DOHH2 (cell line): ENCODE measurements around the gene SLC37A1.

Source experiments
- H3F3A ChIP-seq: fragments of 200-600 bp; sonication (generic), shearing (Covaris generic); 2 replicates; pipeline ENCODE4 v1.6.0; 2016; ENCODE audit warnings: antibody characterized with exemption, mild to moderate bottlenecking; ENCODE audit not compliant: control insufficient read depth, insufficient read depth
- H3K27ac ChIP-seq: fragments of 200-600 bp; sonication (generic); 2 replicates; pipeline ENCODE4 v1.5.1; 2014; ENCODE audit warnings: low read depth, mild to moderate bottlenecking, low read length, moderate library complexity
- H3K27me3 ChIP-seq: fragments of 200-600 bp; sonication (generic); 2 replicates; pipeline ENCODE4 v1.6.1; 2014; ENCODE audit warnings: mild to moderate bottlenecking, low read length, mixed read lengths; ENCODE audit not compliant: control insufficient read depth
- H3K36me3 ChIP-seq: fragments of 200-600 bp; sonication (generic); 2 replicates; pipeline ENCODE4 v1.6.1; 2014; ENCODE audit warnings: mild to moderate bottlenecking, low read length, moderate library complexity, mixed read lengths; ENCODE audit not compliant: control insufficient read depth
- H3K4me1 ChIP-seq: fragments of 200-600 bp; sonication (generic); 2 replicates; pipeline ENCODE4 v1.6.1; 2014; ENCODE audit warnings: mild to moderate bottlenecking, low read length, mixed read lengths; ENCODE audit not compliant: control insufficient read depth
- H3K4me2 ChIP-seq: fragments of 200-600 bp; sonication (generic); 2 replicates; pipeline ENCODE4 v1.6.0; 2014; ENCODE audit warnings: mild to moderate bottlenecking, low read length, moderate library complexity
- H3K4me3 ChIP-seq: fragments of 200-600 bp; sonication (generic); 2 replicates; pipeline ENCODE4 v1.5.1; 2014; ENCODE audit warnings: mild to moderate bottlenecking, low read length, mixed read lengths
- H3K79me2 ChIP-seq: fragments of 200-600 bp; sonication (generic); 2 replicates; pipeline ENCODE4 v1.6.1; 2014; ENCODE audit warnings: mild to moderate bottlenecking, low read length, mixed read lengths; ENCODE audit not compliant: control insufficient read depth
- H3K9me2 ChIP-seq: fragments of 200-600 bp; sonication (generic); replicated peaks from 2 replicates; pipeline ENCODE4 v1.6.1; 2014; ENCODE audit warnings: mild to moderate bottlenecking, low read length, mixed read lengths; ENCODE audit not compliant: control insufficient read depth
- H3K9me3 ChIP-seq: fragments of 200-600 bp; sonication (generic); 2 replicates; pipeline ENCODE4 v1.6.1; 2014; ENCODE audit warnings: antibody characterized with exemption, low read length, mixed read lengths; ENCODE audit not compliant: control insufficient read depth, insufficient read depth
- H4K20me1 ChIP-seq: fragments of 200-600 bp; sonication (generic); 2 replicates; pipeline ENCODE4 v1.6.0; 2014; ENCODE audit warnings: low read depth, mild to moderate bottlenecking, antibody characterized with exemption, low read length, moderate library complexity; ENCODE audit not compliant: control insufficient read depth, insufficient read depth
- CTCF ChIP-seq: fragments of 200-600 bp; sonication (generic); IDR thresholded peaks from one replicate; pipeline ENCODE4 v1.5.1; 2014; ENCODE audit warnings: antibody characterized with exemption, mild to moderate bottlenecking, low read depth, low read length; ENCODE audit not compliant: poor library complexity, severe bottlenecking
- EZH2phosphoT487 ChIP-seq: fragments of 200-600 bp; sonication (generic); IDR thresholded peaks from 2 replicates; pipeline ENCODE4 v1.6.1; 2017; ENCODE audit warnings: borderline replicate concordance, mild to moderate bottlenecking, antibody characterized with exemption, low read length, moderate library complexity, mixed read lengths

SLC37A1 gene

GRCh38 chr21:42590431-42591131, 76.9 kb downstream of the SLC37A1 start:
- Histone ChIP-seq H3K4me1 (peaks cover 27% of the 10 kb centered on the region), H3F3A (no peaks in the 10 kb centered on the region), H3K9me3 (no peaks in the 10 kb centered on the region), H3K27ac (no peak overlapping the region), H3K4me3 (peak overlapping the region; percentile 29), H3K79me2 (no peaks in the 10 kb centered on the region), H3K9me2 (no peaks in the 10 kb centered on the region), H4K20me1 (no peaks in the 10 kb centered on the region), H3K36me3 (no peaks in the 10 kb centered on the region), H3K4me2 (peak overlapping the region; percentile 51), H3K27me3 (peaks cover 6% of the 10 kb centered on the region; the same call in 1 of the 2 replicates)
- TF ChIP-seq EZH2phosphoT487 (no peak), CTCF (no peak)

DNA sequence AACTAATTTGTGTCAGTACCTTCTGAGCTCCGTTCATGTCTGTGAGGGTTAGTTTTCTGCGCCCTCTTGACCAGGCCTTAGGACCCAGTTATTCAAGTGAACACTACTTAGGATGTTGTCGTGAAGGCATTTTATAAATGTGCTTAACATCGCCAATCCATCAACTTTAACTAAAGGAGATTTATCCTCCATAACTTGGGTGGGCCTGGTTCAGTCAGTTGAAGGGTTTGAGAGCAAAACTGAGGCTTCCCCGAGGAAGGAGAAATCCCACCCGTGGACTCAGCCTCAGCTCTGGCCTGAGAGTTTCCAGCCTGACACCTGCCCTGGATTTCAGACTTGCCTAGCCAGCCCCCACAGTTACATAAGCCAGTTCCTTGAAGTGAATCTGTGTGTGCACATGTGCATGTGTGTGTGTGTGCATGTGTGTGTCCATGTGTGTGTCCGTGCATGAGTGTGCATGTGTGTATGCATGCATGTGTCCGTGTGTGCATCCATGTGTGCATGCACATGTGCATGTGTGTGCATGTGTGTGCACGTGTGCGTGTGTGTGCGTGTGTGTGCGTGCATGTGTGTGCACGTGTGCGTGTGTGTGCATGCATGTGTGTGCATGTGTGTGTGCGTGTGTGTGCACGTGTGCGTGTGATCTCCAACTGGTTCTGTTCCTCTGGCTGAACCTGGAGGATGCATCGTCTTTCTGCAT, 77.7 kb downstream of the SLC37A1 start:
- Histone ChIP-seq H3K36me3 (no peaks in the 10 kb centered on the region), H3F3A (no peaks in the 10 kb centered on the region), H3K9me2 (no peaks in the 10 kb centered on the region), H3K79me2 (no peaks in the 10 kb centered on the region), H3K27me3 (peaks cover 6% of the 10 kb centered on the region; the same call in 1 of the 2 replicates), H3K9me3 (no peaks in the 10 kb centered on the region), H3K4me3 (peak overlapping the region; percentile 29), H4K20me1 (no peaks in the 10 kb centered on the region), H3K4me1 (peaks cover 20% of the 10 kb centered on the region), H3K4me2 (peak overlapping the region; percentile 51), H3K27ac (no peak overlapping the region)
- no peak for TF ChIP-seq CTCF
- TF ChIP-seq EZH2phosphoT487, result no peak

DNA sequence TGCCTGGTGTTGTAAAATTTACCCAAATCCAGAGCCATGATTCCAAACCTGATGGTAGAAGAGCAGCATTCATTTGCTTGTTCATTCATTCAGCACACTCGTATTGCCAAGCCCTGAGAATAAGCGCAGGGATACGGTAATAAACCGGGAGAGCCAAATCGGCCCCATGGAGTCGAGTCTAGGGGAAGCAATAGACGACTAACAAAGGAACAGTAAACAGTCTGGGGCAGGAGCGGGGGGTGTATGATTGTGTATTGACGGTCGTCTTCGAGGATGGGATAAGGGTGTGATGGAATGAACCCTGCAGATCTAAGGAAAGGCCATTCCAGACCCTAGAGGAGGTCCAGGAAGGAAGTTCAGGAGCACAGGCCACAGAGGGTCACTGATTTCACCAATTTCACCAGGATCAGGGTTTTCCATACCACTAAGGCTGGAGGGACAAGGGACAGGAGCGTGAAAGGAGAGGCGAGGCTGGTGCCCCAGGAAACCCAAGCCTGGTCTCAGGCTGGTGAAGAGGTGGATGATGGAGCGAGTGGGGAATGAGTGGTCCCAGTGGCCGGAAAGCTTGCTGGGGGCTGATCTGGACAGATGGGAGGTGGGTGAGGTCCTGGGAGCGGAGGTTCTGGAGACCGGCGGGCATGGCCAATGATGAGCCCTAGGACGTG, 78.6 kb downstream of the SLC37A1 start:
- no peak overlapping the region for H3K27ac ChIP-seq
- peaks cover 6% of the 10 kb centered on the region; the same call in 1 of the 2 replicates for H3K27me3 ChIP-seq
- H3K4me3 ChIP-seq, result no peak overlapping the region
- no peaks in the 10 kb centered on the region for H4K20me1 ChIP-seq
- H3K36me3 ChIP-seq, result no peaks in the 10 kb centered on the region
- no peaks in the 10 kb centered on the region for H3K79me2 ChIP-seq
- H3K4me2 ChIP-seq, result no peak overlapping the region
- no peaks in the 10 kb centered on the region for H3K9me3 ChIP-seq
- H3K9me2 ChIP-seq, result no peaks in the 10 kb centered on the region
- peaks cover 18% of the 10 kb centered on the region for H3K4me1 ChIP-seq
- no peaks in the 10 kb centered on the region for H3F3A ChIP-seq
- TF ChIP-seq EZH2phosphoT487 (no peak), CTCF (no peak)
